ENCODE results near the gene DHX35. TPM values are rescaled to one million over a fixed set of nuclear protein-coding genes. Genes with fewer than 3 reads are reported as not detected.

Gene DHX35
- polyA plus RNA-seq, 4 donors: 13.5 to 18.9 (median 16.4) TPM

- peak; percentile 29 to 53 (median 50) for DNase-seq (ENCODE audit: low read depth in 4 of 4, low spot score in 3 of 4)
Measured at GRCh38 chr20:39049684-39050554, 87.8 kb downstream of the DHX35 start.

DNA sequence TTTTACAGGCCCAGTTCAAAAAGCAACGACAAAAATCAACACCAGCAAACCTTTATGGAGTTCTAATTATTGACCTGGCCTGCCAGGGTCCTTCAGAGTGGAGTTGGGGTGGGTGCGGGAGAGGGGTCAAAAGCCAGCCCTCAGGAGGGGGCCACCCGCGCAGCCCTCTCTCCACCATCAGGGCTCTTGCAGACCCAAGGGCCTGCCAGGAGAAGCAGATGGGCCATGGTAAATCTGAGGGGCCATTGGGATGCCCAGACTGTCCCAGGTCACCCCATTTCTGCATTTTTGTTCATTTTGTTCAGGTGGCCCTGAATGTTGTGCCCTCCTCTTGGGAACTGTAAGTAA lies 88.4 kb downstream of the DHX35 start:
- DNase-seq (ENCODE audit: low read depth in 4 of 4, low spot score in 3 of 4): no peak

DNA sequence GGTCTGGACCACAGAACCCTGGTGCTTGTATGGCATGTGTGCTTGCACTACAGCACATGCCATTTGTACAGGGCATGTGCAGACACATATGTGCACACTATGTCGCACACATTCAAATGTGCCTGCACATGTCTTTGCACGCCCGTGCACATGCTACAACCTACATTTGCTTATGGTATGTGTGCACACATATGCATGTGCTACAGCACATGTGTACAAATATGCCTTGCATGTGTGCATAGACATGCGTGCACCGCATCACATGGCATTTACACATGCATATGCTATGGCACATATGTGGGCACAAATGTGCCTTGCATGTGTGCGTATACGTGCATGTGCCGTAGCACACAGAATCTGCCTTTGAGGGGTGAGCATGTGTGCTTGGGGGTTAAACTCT lies 90.5 kb downstream of the DHX35 start:
- no peak for DNase-seq (ENCODE audit: low read depth in 4 of 4, low spot score in 3 of 4)

DNA sequence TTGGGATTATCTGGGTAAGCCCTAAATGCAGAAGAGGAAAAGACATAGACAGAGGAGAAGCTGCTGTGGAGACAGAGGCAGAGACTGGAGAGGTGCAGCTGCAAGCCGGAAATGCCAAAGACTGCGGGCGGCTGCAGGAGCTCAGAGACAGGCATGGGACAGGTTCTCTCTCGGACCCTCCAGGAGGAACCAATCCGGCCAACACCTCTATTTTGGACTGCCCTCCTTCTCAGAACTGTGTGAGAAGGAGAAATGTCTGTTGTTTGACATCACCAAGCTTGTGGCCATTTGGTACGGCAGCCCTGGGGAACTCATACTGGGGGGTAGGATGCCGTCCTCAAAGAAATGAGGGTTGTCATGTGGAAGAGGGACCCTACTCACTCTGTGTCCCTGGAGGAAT lies 95.0 kb downstream of the DHX35 start:
- no peak for DNase-seq (ENCODE audit: low read depth in 4 of 4, low spot score in 3 of 4)

DNA sequence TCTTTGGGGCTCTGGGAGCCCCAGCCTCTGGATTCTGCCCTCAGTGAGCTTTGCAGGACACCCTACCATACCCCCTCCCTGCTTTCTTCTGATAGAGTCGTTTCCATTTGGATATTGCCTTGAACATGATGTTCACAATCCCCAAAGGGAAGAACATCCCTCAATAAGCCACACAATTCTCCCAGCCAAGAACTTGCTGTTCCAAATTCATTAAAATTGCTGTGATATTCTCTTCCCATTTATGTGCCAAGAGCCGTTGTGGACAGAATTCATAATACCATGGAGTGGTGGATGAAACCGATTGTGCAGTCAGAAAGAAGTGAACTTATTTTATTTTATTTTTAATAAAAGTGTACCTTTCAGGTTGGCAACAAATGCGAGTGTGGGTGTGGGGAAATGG lies 95.8 kb downstream of the DHX35 start:
- DNase-seq (ENCODE audit: low read depth in 4 of 4, low spot score in 3 of 4): no peak

DNA sequence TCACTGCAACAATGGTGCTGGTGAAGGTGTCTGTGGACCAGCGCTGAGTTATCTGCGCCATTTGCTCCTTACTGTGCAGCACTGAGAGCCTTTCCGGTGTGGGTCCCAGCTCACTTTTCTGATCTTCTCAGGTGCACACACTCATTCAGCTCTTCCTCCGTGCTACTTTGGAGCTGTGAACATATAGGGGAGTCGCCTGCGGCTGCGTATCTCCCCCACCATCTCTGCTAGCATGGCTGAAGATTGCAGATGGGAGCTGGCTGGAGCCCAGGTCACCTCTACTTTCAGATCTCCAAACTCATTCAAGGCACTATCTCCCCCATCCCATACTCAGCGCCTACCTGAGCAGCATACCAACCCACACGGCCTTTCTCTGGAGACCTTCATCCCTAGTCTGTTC lies 96.9 kb downstream of the DHX35 start:
- DNase-seq (ENCODE audit: low read depth in 4 of 4, low spot score in 3 of 4): no peak

GRCh38 chr20:39066471-39067242 lies 104.5 kb downstream of the DHX35 start:
- DNase-seq (ENCODE audit: low read depth in 4 of 4, low spot score in 3 of 4): no peak

- no peak for DNase-seq (ENCODE audit: low read depth in 4 of 4, low spot score in 3 of 4)
Measured at GRCh38 chr20:39067526-39068216, 105.5 kb downstream of the DHX35 start.

GRCh38 chr20:39069976-39070375 lies 107.8 kb downstream of the DHX35 start:
- no peak for DNase-seq (ENCODE audit: low read depth in 4 of 4, low spot score in 3 of 4)

DNA sequence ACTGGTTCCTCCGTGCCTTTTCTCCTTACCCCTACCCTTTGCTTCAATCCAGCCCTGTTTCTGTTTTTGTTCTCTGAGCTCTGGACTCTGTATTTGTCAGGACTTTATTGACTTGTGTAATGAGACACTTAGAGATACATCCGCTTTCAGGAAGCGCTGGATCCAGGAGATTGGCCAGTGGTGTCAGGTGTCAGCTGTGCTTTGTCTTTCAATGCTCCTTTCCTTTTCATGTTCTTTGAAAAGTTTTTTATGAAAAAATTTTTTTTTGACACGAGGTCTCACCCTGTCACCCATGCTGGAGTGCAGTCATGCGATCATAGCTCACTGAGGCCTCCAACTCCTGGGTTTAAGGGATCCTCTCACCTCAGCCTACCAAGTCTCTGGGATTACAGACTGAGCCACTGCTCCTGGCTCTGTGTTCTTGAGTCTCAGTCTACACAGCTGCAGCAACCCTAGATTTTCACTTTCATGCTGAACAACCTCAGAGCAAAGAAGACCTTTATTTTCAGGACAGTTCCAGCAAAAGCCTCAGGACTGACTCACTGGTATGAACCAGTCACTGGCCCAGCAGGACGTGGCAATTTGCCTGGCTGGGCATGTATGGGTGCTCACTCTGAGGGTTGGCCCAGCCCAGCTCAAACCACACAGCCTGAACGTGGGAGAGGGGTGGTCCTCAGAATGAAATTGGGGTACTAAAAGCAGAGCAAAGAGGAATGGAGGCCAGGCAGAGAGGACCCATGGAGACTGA lies 108.5 kb downstream of the DHX35 start:
- DNase-seq (ENCODE audit: low read depth in 4 of 4, low spot score in 3 of 4): no peak

DNA sequence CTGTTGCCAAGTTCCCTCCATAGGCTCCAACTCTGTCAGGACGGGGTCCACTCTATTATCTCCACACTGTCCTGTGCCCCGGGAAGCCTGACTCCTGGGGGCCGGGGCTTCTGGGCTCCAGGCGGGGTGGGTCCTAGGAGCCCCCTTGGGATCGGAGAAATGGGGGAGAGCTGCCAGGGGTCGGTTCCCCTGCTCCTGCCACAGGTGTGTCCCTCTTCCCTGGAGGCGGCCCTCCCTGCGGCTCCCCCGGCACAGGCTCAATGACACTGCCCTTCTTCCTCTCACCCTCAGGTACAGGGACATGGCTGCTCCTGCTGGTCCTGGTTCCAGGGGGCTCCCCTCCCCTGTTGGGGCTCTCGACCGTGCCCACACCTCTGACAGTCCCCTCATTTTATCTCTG lies 110.0 kb downstream of the DHX35 start:
- no peak for DNase-seq (ENCODE audit: low read depth in 4 of 4, low spot score in 3 of 4)

- no peak for DNase-seq (ENCODE audit: low read depth in 4 of 4, low spot score in 3 of 4)
Measured at GRCh38 chr20:39072653-39073052, 110.5 kb downstream of the DHX35 start.

- DNase-seq (ENCODE audit: low read depth in 4 of 4, low spot score in 3 of 4): no peak
Measured at GRCh38 chr20:39075731-39076130, 113.6 kb downstream of the DHX35 start.

- DNase-seq (ENCODE audit: low read depth in 4 of 4, low spot score in 3 of 4): no peak
Measured at GRCh38 chr20:39076958-39077357, 114.8 kb downstream of the DHX35 start.

DNA sequence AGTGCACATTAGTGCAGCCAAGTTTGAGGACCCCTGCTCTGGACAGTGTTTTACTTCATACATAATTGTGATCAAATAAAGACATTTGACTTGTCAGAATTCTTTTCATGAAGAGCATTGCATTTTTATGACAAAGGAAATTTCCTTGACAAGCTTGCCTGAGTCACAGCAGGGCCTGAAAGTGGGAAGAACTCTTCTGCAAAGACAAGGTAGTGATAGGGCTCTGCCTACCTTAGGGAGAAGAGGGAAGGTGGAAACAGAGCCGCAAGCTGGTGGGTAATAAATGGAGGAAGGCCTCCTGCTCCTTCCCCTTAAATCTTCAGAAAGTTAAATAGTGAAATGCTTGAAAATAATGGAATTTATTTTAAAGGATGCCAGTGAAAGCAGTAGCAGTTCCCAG lies 118.2 kb downstream of the DHX35 start:
- no peak for DNase-seq (ENCODE audit: low read depth in 4 of 4, low spot score in 3 of 4)

DNA sequence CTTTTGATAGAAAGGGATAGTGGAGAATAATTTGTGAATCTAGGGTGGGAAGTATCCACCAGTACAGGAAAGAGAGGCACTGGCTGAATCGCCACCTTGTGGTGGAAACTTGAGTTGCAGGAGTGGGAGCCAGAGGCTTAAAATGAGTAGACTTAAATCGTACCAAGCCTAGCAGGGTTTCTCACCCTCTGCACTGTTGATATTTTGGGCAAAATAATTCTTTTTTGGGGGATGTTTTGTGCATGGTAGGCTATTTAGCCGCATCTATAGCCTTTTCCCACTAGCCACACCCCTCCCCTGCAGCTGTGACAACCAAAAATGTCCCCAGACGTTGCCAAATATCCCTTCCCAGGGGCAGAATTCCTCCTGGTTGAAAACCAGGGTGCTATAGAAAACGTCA lies 119.1 kb downstream of the DHX35 start:
- DNase-seq (ENCODE audit: low read depth in 4 of 4, low spot score in 3 of 4): peak; percentile 21 to 60 (median 45)

DNA sequence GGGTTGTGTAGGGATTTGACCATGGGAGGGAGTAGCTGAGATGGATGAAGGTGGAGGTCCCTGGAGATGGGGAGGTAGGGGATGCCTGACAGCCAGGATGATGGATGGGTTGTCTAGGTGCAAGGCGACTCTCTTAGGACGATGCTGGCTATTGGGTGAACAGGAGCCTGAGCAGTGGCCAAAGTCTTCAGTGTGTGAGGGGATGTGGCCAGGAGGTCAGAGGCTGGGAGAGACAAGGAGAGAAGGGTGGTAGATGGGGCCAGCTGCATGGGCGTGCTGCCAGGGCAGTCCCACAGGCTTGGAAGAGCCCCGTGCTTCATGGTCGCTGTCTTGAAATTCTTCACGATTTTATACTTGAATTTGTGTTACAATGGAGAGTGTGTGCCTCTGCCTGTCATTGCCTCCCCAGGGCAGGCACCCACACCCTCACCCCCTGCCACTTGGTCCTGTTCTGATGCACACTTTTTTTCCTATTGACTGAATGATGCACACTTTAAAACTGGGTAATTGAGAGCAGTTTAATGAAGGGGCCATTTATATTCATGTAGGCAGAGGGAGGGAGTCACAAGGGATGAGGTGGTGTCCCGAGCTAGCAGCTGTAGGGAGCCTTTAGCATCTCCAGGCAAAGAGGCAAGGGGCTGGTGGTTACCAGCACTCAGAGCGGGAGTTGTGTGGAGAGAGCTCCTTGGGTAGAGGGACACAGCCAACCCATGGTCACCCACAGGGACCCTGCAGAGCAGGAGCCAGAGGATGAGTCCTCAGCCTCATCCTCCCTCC lies 120.7 kb downstream of the DHX35 start:
- DNase-seq (ENCODE audit: low read depth in 4 of 4, low spot score in 3 of 4): no peak

DNA sequence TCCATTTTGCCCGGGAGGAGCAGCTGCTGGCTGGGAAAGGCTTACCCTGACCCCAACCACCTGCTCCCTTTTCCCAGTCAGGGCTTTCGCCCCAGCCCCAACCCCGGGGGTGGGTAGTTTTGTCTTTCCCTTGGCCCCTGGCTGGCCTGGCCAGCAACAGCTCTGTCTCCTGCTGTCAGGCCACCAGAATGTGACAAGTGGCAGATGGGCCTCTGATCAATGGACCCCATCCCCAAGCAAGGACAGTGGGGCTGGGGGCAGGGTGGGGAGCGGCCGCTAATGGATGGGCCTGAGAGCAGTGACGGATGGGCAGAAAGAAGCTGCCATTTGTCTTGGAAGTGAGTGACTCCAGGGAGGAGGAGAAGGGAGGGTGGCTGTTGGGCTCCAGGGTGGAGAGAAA lies 121.6 kb downstream of the DHX35 start:
- DNase-seq (ENCODE audit: low read depth in 4 of 4, low spot score in 3 of 4): no peak

- DNase-seq (ENCODE audit: low read depth in 4 of 4, low spot score in 3 of 4): no peak
Measured at GRCh38 chr20:39089029-39089428, 126.9 kb downstream of the DHX35 start.

Measured in left renal pelvis (tissue), 4 donors.